A673 (cell line): ENCODE results near the gene NSG2. TPM values are rescaled to one million over a fixed set of nuclear protein-coding genes. Genes with fewer than 3 reads are reported as not detected.
A peak's percentile ranks its signal among the peaks of the same experiment; 100 is the strongest.

ENCODE experiments used
- BruUV-seq: library from RNA; stranded (reverse); fragments of 400-500 nt; replicated peaks from 2 replicates; lab custom pipeline; 2021; lab: Mats Ljungman, UMichigan
- CTCF ChIA-PET: fragments of 300-600 bp; sonication (Branson Sonifier 250); formaldehyde crosslinking; loops from one replicate; lab custom pipeline; 2022; ENCODE audit warnings: antibody characterized with exemption; lab: Charles Lee
- POLR2A ChIA-PET: fragments of 300-600 bp; sonication (Branson Sonifier 250); formaldehyde crosslinking; loops from one replicate; lab custom pipeline; 2022; ENCODE audit warnings: antibody characterized with exemption; ENCODE audit not compliant: low non-redundant PET; lab: Charles Lee
- DNase-seq: peaks from one replicate; pipeline ENCODE4 v3.0.0-alpha.2; 2015; ENCODE audit warnings: low spot score
- H3K27ac ChIP-seq: fragments of 200-600 bp; sonication (generic); 2 replicates; pipeline ENCODE4 v1.5.1; 2016; ENCODE audit warnings: mixed run types, low read depth, mild to moderate bottlenecking, mixed read lengths, antibody characterized with exemption, low read length; ENCODE audit not compliant: poor library complexity, severe bottlenecking
- H3K27me3 ChIP-seq: fragments of 200-600 bp; sonication (generic); replicated peaks from 2 replicates; pipeline ENCODE4 v1.6.1; 2017; ENCODE audit warnings: mixed run types, low read depth, mild to moderate bottlenecking, mixed read lengths, antibody characterized with exemption, low read length; ENCODE audit not compliant: insufficient read depth, poor library complexity
- H3K36me3 ChIP-seq: fragments of 200-600 bp; sonication (generic); 2 replicates; pipeline ENCODE4 v1.6.1; 2016; ENCODE audit warnings: mixed run types, mild to moderate bottlenecking, mixed read lengths, antibody characterized with exemption, low read length; ENCODE audit not compliant: insufficient read depth, poor library complexity, severe bottlenecking
- H3K4me1 ChIP-seq: fragments of 200-600 bp; sonication (generic); 2 replicates; pipeline ENCODE4 v1.6.1; 2017; ENCODE audit warnings: mixed run types, mild to moderate bottlenecking, mixed read lengths, antibody characterized with exemption, low read length; ENCODE audit not compliant: insufficient read depth, poor library complexity, severe bottlenecking
- H3K4me3 ChIP-seq: fragments of 200-600 bp; sonication (generic); 2 replicates; pipeline ENCODE4 v1.5.1; 2016; ENCODE audit warnings: low read depth, mixed run types, mild to moderate bottlenecking, mixed read lengths, low read length; ENCODE audit not compliant: poor library complexity, severe bottlenecking
- H3K9me3 ChIP-seq: fragments of 200-600 bp; sonication (generic); 2 replicates; pipeline ENCODE4 v1.6.1; 2016; ENCODE audit warnings: mixed run types, low read depth, mild to moderate bottlenecking, mixed read lengths, antibody characterized with exemption, low read length; ENCODE audit not compliant: poor library complexity, severe bottlenecking
- EZH2 ChIP-seq: fragments of 200-600 bp; sonication (generic); IDR thresholded peaks from 2 replicates; pipeline ENCODE4 v1.6.1; 2017; ENCODE audit warnings: borderline replicate concordance, low read depth, mild to moderate bottlenecking, mixed read lengths, antibody characterized with exemption, low read length; ENCODE audit not compliant: poor library complexity, severe bottlenecking
- intact Hi-C: fragments of 100-400 bp; cut with micrococcal nuclease; formaldehyde crosslinking; loops from one replicate; pipeline ENCODE4 v1.10.0; 2022; ENCODE audit not compliant: unreplicated experiment
- total RNA-seq: library from RNA; stranded (reverse); gene quantifications from 2 replicates; pipeline ENCODE4 v1.2.3, GENCODE V29; 2021
- TF ChIP-seq, protein P1 (sequence below): fragments of 300-800, 200-600 bp; sonication (generic); conservative IDR thresholded peaks from 2 replicates; pipeline ENCODE4 v1.5.1; 2017; ENCODE audit warnings: low read depth, mild to moderate bottlenecking, antibody characterized with exemption, low read length, moderate library complexity, mixed read lengths

Gene NSG2
- total RNA-seq, 1 experiment from 2014 or later: 0.60 TPM

DNA sequence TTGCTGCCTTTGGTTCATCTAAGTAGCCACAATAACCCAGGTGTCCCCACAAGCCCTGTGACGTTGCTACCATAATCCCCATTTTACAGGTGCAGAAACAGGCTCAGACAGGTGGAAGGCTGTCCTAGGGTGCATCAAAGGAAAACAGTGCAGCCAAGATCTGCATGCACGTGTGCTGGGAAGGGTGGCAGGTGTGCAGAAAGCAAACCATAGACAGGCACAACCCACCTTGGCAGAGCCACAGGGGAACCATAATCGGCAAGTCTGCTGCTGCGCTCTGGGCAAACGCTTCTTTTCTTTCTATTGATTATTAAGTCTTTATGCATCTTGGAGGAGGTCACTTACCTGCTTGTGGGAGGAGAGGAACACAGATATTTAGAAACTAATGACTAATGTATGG lies 7.1 kb downstream of the NSG2 start:
- intact Hi-C loops: no loop called here
- Histone ChIP-seq H3K4me3 (no peak overlapping the region), H3K27ac (no peak overlapping the region), H3K36me3 (no peaks in the 10 kb centered on the region), H3K27me3 (peaks cover 6% of the 10 kb centered on the region), H3K4me1 (no peaks in the 10 kb centered on the region), H3K9me3 (no peaks in the 10 kb centered on the region)
- no TSS peak for BruUV-seq
- TF ChIP-seq EZH2: no peak
- TF ChIP-seq, protein P1, sequence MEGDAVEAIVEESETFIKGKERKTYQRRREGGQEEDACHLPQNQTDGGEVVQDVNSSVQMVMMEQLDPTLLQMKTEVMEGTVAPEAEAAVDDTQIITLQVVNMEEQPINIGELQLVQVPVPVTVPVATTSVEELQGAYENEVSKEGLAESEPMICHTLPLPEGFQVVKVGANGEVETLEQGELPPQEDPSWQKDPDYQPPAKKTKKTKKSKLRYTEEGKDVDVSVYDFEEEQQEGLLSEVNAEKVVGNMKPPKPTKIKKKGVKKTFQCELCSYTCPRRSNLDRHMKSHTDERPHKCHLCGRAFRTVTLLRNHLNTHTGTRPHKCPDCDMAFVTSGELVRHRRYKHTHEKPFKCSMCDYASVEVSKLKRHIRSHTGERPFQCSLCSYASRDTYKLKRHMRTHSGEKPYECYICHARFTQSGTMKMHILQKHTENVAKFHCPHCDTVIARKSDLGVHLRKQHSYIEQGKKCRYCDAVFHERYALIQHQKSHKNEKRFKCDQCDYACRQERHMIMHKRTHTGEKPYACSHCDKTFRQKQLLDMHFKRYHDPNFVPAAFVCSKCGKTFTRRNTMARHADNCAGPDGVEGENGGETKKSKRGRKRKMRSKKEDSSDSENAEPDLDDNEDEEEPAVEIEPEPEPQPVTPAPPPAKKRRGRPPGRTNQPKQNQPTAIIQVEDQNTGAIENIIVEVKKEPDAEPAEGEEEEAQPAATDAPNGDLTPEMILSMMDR: no peak
- POLR2A ChIA-PET: no interaction called here
- no peak for DNase-seq
- CTCF ChIA-PET: no interaction called here

DNA sequence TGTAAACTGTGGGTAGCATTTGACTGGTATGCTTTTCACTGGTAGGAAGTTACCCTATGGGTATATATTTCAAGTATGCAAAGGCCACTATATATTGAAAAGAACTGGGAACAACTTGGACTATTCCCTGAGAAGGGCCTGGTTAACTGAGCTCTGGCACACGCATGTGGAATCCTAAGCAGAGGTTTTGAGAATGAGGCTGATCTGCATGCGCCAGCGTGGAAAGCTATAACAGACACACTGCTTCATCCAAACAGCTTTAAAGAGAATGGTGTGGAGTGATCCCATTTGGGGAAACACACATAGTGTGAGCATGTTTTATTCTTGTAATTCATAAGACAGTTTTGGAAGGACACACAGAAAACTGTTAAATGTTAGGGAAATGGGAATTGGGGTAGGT lies 8.4 kb downstream of the NSG2 start:
- peaks cover 6% of the 10 kb centered on the region for H3K27me3 ChIP-seq
- DNase-seq: no peak
- H3K27ac ChIP-seq: no peak overlapping the region
- ChIA-PET CTCF (no interaction called here), POLR2A (no interaction called here)
- intact Hi-C loops: no loop called here
- no peak for TF ChIP-seq EZH2
- TF ChIP-seq, protein P1: no peak
- H3K36me3 ChIP-seq: no peaks in the 10 kb centered on the region
- no peak overlapping the region for H3K4me3 ChIP-seq
- H3K9me3 ChIP-seq: no peaks in the 10 kb centered on the region
- no TSS peak for BruUV-seq
- H3K4me1 ChIP-seq: no peaks in the 10 kb centered on the region

DNA sequence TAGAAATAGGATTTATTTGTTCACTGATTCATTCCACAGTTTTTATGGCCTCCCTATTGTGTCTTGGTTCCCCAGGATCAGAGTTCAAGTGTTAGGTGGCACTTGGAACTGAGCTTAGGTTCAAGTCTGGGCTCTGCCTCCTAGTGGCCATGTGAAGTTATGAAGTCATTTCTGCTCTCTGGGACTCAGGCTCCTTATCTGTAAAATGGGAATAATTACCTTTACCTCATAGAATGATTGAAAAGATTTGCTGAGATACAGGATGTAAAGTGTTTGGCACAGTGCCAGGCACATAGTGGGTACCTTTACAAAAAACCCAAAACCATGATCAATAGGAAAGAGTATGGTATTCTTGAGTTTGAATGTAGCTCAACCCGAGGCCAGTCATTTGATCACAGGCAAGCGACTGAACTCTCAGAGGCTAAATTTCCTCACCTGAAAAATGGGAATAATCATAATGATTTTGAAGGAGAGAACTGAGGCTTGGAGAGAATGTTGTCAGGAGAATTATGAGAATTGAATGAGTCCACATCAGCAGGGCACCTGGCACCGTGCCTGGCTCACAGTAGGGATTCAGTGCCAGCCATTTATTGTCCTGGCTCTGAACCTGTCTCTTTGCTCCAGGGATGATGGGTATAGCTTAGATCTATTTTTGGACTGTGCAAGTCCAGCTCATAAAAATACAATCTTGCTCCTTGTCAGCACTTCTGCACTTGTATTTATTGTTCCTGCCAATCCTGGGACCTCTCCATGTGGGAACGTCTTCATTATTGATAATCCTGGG lies 10.8 kb downstream of the NSG2 start:
- peak; percentile 7 for DNase-seq
- Histone ChIP-seq H3K36me3 (no peaks in the 10 kb centered on the region), H3K4me1 (no peaks in the 10 kb centered on the region), H3K9me3 (no peaks in the 10 kb centered on the region), H3K4me3 (no peak overlapping the region), H3K27me3 (peaks cover 6% of the 10 kb centered on the region), H3K27ac (no peak overlapping the region)
- POLR2A ChIA-PET: no interaction called here
- CTCF ChIA-PET: no interaction called here
- no TSS peak for BruUV-seq
- no peak for TF ChIP-seq EZH2
- TF ChIP-seq, protein P1: peak; percentile 27; the same call in 1 of the 2 replicates
- intact Hi-C loops: no loop called here
